OCI-LY3 (cell line): ENCODE results near the gene ADARB1.

Experiments used
- EZH2phosphoT487 ChIP-seq: fragments of 200-600 bp; shearing (Covaris generic); IDR thresholded peaks from 2 replicates; pipeline ENCODE4 v1.6.1; 2018; ENCODE audit warnings: antibody characterized with exemption, mixed run types, low read depth
- TF ChIP-seq, protein P1 (sequence below): fragments of 200-600, 300-600 bp; sonication (generic); IDR thresholded peaks from 2 replicates; pipeline ENCODE4 v1.5.1; 2014; ENCODE audit warnings: antibody characterized with exemption, low read length, low read depth

DNA sequence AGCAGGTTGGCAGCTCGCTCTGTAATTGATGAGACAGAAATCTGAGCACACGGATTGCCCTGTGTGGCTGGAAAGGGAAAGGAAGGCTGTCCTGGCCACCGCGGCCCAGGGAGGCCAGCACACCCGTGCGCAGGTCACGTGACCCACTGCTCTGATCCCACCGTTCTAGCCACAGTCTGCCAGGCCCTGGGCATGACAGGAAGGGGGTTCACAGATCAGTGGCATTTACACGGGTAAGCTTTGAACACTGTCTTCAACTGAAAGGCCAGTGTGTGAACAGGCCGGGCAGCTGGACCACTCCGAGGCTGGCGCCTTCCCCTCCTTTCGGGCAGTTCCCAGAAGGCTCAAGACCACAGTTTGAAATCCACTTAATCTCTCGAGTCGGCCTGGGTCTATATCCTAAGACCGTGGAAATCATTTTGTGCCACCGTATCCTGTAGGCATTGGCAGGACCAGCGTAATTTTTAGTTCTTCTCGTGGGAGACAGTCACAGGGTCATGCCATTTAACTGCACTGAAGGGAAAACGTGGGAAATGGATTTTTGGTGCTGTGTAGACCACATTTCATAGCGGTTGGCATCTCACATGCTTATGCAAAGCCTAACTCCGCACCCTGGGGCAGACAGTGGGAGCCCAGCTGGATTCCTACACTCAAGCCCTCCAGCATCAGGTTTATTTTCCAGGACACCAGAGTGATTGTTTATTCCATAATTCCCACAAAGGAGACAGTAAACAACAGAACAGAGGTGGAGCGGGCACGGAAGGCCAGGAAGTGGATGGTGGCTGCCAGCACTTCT is 3.1 kb upstream of the ADARB1 start:
- TF ChIP-seq, protein P1, sequence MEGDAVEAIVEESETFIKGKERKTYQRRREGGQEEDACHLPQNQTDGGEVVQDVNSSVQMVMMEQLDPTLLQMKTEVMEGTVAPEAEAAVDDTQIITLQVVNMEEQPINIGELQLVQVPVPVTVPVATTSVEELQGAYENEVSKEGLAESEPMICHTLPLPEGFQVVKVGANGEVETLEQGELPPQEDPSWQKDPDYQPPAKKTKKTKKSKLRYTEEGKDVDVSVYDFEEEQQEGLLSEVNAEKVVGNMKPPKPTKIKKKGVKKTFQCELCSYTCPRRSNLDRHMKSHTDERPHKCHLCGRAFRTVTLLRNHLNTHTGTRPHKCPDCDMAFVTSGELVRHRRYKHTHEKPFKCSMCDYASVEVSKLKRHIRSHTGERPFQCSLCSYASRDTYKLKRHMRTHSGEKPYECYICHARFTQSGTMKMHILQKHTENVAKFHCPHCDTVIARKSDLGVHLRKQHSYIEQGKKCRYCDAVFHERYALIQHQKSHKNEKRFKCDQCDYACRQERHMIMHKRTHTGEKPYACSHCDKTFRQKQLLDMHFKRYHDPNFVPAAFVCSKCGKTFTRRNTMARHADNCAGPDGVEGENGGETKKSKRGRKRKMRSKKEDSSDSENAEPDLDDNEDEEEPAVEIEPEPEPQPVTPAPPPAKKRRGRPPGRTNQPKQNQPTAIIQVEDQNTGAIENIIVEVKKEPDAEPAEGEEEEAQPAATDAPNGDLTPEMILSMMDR, result no peak
- TF ChIP-seq EZH2phosphoT487, result no peak
